Mesenchymal stem cell (in vitro differentiated cells and primary cell): ENCODE data around the gene NUDT4B.
"Not testable (repeated sequence)": the region's sequence is repeated elsewhere in the genome, so short reads cannot be mapped to it uniquely, and the experiment has no call there.

Source experiments
- DNase-seq: peaks from one replicate; pipeline ENCODE4 v3.0.0-alpha.2; 2013
- H2AFZ ChIP-seq: one replicate; pipeline ENCODE4 v1.6.1; 2013; ENCODE audit warnings: low read depth, mild to moderate bottlenecking, control low read depth, inconsistent platforms, low read length, moderate library complexity
- H2AK5ac ChIP-seq: 2 replicates; pipeline ENCODE4 v1.6.1; 2013; ENCODE audit warnings: low read length, moderate library complexity, mild to moderate bottlenecking, inconsistent platforms; ENCODE audit not compliant: severe bottlenecking
- H2BK120ac ChIP-seq: one replicate; pipeline ENCODE4 v1.6.1; 2013; ENCODE audit warnings: low read depth, mild to moderate bottlenecking, inconsistent platforms, low read length, moderate library complexity
- H2BK12ac ChIP-seq, 2 experiments: one replicate each; pipeline ENCODE4 v1.6.1; 2013; ENCODE audit warnings: inconsistent platforms in 2 of 2, low read length in 2 of 2, mild to moderate bottlenecking in 2 of 2, moderate library complexity in 2 of 2, control low read depth in 1 of 2
- H2BK15ac ChIP-seq: one replicate; pipeline ENCODE4 v1.6.1; 2013; ENCODE audit warnings: mild to moderate bottlenecking, low read depth, inconsistent platforms; ENCODE audit not compliant: poor library complexity, severe bottlenecking
- H2BK5ac ChIP-seq: 2 replicates; pipeline ENCODE4 v1.6.1; 2013; ENCODE audit warnings: low read depth, mild to moderate bottlenecking, low read length, control low read depth, inconsistent platforms; ENCODE audit not compliant: poor library complexity, severe bottlenecking
- H3K14ac ChIP-seq, 2 experiments: one replicate each; pipeline ENCODE4 v1.6.1; 2013; ENCODE audit warnings: inconsistent platforms in 2 of 2, low read length in 2 of 2, control low read depth in 1 of 2, mild to moderate bottlenecking in 1 of 2, moderate library complexity in 1 of 2
- H3K18ac ChIP-seq, 2 experiments: one replicate each; pipeline ENCODE4 v1.6.1; 2013; ENCODE audit warnings: inconsistent platforms in 2 of 2, low read length in 2 of 2, control low read depth in 1 of 2, low read depth in 1 of 2, mild to moderate bottlenecking in 1 of 2
- H3K23ac ChIP-seq, 2 experiments: one replicate each; pipeline ENCODE4 v1.6.1; 2013; ENCODE audit warnings: inconsistent platforms in 2 of 2, low read length in 2 of 2, mild to moderate bottlenecking in 2 of 2, moderate library complexity in 2 of 2, control low read depth in 1 of 2
- H3K27ac ChIP-seq: 2 replicates; pipeline ENCODE4 v1.5.1; 2013; ENCODE audit warnings: mild to moderate bottlenecking, moderate library complexity, low read length, control low read depth, inconsistent platforms; ENCODE audit not compliant: poor library complexity, severe bottlenecking
- H3K27me3 ChIP-seq, 2 experiments: 2 replicates each; pipeline versions ENCODE4 v1.6.1 to v1.7.0; 2013; ENCODE audit warnings: low read length in 2 of 2, mild to moderate bottlenecking in 2 of 2, moderate library complexity in 2 of 2, control low read depth in 1 of 2, inconsistent platforms in 1 of 2; ENCODE audit not compliant: control insufficient read depth in 1 of 2, insufficient read depth in 1 of 2
- H3K36me3 ChIP-seq, 2 experiments: 2 replicates each; pipeline versions ENCODE4 v1.6.1 to v1.7.0; 2013; ENCODE audit warnings: low read length in 2 of 2, control low read depth in 1 of 2, inconsistent platforms in 1 of 2, low read depth in 1 of 2, mild to moderate bottlenecking in 1 of 2; ENCODE audit not compliant: insufficient read depth in 2 of 2, control insufficient read depth in 1 of 2
- H3K4ac ChIP-seq, 2 experiments: one replicate each; pipeline ENCODE4 v1.6.1; 2013; ENCODE audit warnings: inconsistent platforms in 2 of 2, low read length in 2 of 2, mild to moderate bottlenecking in 2 of 2, moderate library complexity in 2 of 2, control low read depth in 1 of 2, low read depth in 1 of 2
- H3K4me1 ChIP-seq: 2 replicates; pipeline ENCODE4 v1.6.1; 2013; ENCODE audit warnings: low read depth, low read length, control low read depth; ENCODE audit not compliant: control insufficient read depth, insufficient read depth
- H3K4me2 ChIP-seq: 2 replicates; pipeline ENCODE4 v1.6.1; 2013; ENCODE audit warnings: low read length, mild to moderate bottlenecking, inconsistent platforms; ENCODE audit not compliant: poor library complexity, severe bottlenecking
- H3K4me3 ChIP-seq, 2 experiments: 2 replicates each; pipeline versions ENCODE4 v1.5.1 to v1.7.0; 2013; ENCODE audit warnings: low read length in 2 of 2, mild to moderate bottlenecking in 2 of 2, control low read depth in 1 of 2, low read depth in 1 of 2; ENCODE audit not compliant: insufficient read depth in 1 of 2
- H3K79me1 ChIP-seq: replicated peaks from 2 replicates; pipeline ENCODE4 v1.6.1; 2013; ENCODE audit warnings: mild to moderate bottlenecking, control low read depth, low read length, inconsistent platforms; ENCODE audit not compliant: poor library complexity, severe bottlenecking
- H3K9ac ChIP-seq: 2 replicates; pipeline ENCODE4 v1.7.0; 2013; ENCODE audit warnings: mild to moderate bottlenecking, low read length, moderate library complexity
- H3K9me3 ChIP-seq: 2 replicates; pipeline ENCODE4 v1.7.0; 2013; ENCODE audit warnings: mild to moderate bottlenecking, low read length; ENCODE audit not compliant: control insufficient read depth
- H4K8ac ChIP-seq: one replicate; pipeline ENCODE4 v1.6.1; 2013; ENCODE audit warnings: inconsistent platforms, mild to moderate bottlenecking, low read length, moderate library complexity
- H4K91ac ChIP-seq: one replicate; pipeline ENCODE4 v1.6.1; 2013; ENCODE audit warnings: mild to moderate bottlenecking, low read length, inconsistent platforms
- WGBS: methylation state at CpG from one replicate; pipeline ENCODE4 v1.1.7; 2013; ENCODE audit warnings: mixed read lengths; 5-methylcytosine and 5-hydroxymethylcytosine counted together

The NUDT4B gene

DNA sequence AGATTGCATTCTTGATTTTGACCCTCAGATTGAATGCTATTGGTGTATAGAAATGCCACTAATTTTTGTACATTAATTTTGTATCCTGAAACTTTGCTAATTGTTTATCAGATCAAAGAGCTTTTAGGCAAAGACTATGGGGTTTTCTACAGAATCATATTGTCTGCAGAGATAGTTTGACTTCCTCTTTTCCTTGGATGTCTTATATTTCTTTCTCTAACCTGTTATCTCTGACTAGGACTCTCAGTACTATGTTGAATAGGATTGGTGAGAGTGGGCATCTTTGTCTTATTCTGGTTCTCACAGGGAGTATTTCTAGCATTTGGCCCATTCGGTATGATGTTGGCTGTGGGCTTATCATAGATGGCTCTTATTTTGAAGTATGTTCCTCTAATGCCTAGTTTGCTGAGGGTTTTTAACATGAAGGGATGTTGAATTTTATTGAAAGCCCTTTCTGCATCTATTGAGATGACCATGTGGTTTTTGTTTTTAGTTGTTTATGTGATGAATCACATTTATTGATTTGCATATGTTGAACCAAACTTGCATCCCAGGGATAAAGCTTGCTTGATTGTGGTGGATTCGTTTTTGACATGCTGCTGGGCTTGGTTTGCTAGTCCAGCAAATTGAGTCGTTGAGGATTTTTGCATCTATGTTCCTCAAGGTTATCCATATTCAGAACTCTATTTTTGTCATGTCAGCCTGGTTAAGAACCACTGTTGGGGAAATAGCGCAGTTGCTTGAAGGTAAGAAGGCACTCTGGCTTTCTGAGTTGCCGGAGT, 16.9 kb downstream of the NUDT4B start:
- H2BK12ac ChIP-seq, H3K4me3 ChIP-seq, H3K36me3 ChIP-seq, H2BK120ac ChIP-seq, H3K23ac ChIP-seq, H3K9me3 ChIP-seq, H4K8ac ChIP-seq, H2BK5ac ChIP-seq, H2AK5ac ChIP-seq, H4K91ac ChIP-seq, H3K4me1 ChIP-seq, H3K4ac ChIP-seq, H3K9ac ChIP-seq, H3K18ac ChIP-seq, H2AFZ ChIP-seq, H3K27me3 ChIP-seq, H3K79me1 ChIP-seq, H2BK15ac ChIP-seq, H3K27ac ChIP-seq, H3K14ac ChIP-seq, H3K4me2 ChIP-seq, DNase-seq: not testable (repeated sequence)
- no CpG with 5 or more reads among the region's 5 CpGs for WGBS

DNA sequence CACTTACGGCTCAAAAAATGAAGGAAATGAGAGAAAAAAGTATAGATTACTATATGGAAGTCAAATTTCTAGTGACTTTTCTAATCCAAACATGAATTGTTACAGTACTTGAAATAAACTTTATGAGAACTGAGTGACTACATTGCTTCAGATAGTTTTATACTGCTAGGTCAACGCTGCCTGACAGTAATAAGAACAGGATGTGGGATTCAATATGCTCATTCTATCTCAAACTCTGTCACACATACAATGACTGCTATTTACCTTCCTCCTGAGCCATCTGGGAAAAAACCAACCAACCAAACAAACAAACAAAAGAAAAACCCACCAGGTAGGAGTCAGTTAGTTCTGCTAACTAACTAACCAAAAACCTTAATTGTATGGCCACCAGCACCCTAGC, 20.0 kb downstream of the NUDT4B start:
- H3K79me1 ChIP-seq, H3K4ac ChIP-seq, H3K4me2 ChIP-seq, H3K18ac ChIP-seq, H2BK5ac ChIP-seq, H3K9ac ChIP-seq, H3K27ac ChIP-seq, H3K23ac ChIP-seq, H2BK15ac ChIP-seq, H3K27me3 ChIP-seq, H4K91ac ChIP-seq, H4K8ac ChIP-seq, H2BK120ac ChIP-seq, H2AFZ ChIP-seq, H3K14ac ChIP-seq, H2BK12ac ChIP-seq, DNase-seq, H2AK5ac ChIP-seq, H3K9me3 ChIP-seq, H3K36me3 ChIP-seq, H3K4me3 ChIP-seq, H3K4me1 ChIP-seq: not testable (repeated sequence)
- WGBS: no CpG with 5 or more reads among the region's 2 CpGs

DNA sequence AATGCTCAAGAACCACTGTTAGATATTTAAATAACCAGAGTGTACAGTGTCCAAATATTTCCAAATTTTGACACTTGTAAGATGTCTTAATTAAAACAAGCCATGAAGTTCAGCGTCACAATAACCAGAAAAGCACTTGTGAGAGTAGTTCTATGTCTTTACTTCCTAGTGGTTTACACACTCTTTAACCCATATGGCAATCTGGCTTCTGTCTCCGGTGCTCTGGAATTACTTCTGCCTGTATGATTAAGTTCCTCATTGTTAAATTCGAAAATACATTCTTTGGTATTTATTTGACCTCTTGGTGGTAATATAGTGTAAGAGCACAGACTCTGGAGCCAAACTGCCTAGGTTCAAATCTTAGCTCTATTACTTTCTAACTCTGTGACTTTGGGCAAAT, 20.9 kb downstream of the NUDT4B start:
- H3K18ac ChIP-seq, H3K4me3 ChIP-seq, H2BK5ac ChIP-seq, H2BK120ac ChIP-seq, H3K14ac ChIP-seq, H3K4ac ChIP-seq, H3K27ac ChIP-seq, H2BK15ac ChIP-seq, H3K23ac ChIP-seq, H3K4me2 ChIP-seq, H3K9me3 ChIP-seq, H4K8ac ChIP-seq, H3K4me1 ChIP-seq, H3K79me1 ChIP-seq, H3K9ac ChIP-seq, DNase-seq, H2AFZ ChIP-seq, H3K27me3 ChIP-seq, H2BK12ac ChIP-seq, H4K91ac ChIP-seq, H2AK5ac ChIP-seq, H3K36me3 ChIP-seq: not testable (repeated sequence)
- no CpG with 5 or more reads among the region's 3 CpGs for WGBS

DNA sequence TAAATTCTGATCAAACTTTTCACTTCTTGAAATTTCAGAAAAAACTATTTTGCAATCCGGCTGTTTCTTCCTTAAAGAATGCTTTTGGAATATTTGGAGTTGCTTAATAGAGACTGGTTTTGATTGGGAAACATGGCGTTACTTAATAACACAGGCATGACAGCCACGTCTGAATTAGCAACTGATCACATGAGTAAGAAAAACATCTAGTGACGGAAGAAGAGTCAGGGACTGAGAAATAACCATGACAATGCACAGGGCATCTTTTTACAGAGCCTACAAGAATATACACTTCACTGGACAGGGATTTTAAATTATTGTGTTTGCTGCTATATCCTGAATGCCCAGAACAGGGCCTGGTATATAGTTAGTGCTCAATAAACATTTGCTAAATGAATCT, 25.1 kb downstream of the NUDT4B start:
- not testable (repeated sequence) for H2AFZ ChIP-seq, H3K27me3 ChIP-seq, H2BK12ac ChIP-seq, H3K4me1 ChIP-seq, H2BK15ac ChIP-seq, H4K8ac ChIP-seq, H3K27ac ChIP-seq, H3K4me3 ChIP-seq, H3K4me2 ChIP-seq, H3K9ac ChIP-seq, H3K18ac ChIP-seq, H3K79me1 ChIP-seq, H3K14ac ChIP-seq, DNase-seq, H2AK5ac ChIP-seq, H3K9me3 ChIP-seq, H3K4ac ChIP-seq, H2BK120ac ChIP-seq, H3K23ac ChIP-seq, H4K91ac ChIP-seq, H3K36me3 ChIP-seq, H2BK5ac ChIP-seq
- no CpG with 5 or more reads among the region's 4 CpGs for WGBS
